ENCODE measurements around the gene ABCA1. TPM values are rescaled to one million over a fixed set of nuclear protein-coding genes. Genes with fewer than 3 reads are reported as not detected.
A peak's percentile ranks its signal among the peaks of the same experiment; 100 is the strongest.

ABCA1 gene
- total RNA-seq, 1 donor from 2014 or later: 10.8 TPM

DNA sequence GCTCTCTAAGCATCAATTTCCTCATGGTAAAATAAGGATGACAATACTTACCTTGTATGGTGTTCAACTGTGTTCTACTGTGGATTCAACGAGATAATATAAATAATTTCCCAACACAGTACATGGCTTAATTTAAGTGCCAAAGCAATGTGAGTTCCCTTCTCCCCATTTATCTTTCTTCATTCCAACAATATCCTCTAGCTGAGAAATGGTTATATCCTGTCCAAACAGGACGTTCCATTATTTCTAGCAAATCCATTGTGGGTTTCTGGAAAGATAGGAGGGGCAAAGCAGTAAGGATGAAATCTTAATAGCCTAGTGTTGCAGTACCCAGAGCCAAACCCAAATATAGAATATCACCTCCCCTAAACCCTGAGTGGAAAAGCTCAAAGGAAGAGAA lies 22.0 kb downstream of the ABCA1 start:
- Histone ChIP-seq H3K27me3 (ENCODE audit: low read depth) (no peaks in the 10 kb centered on the region), H3K27ac (replicated peaks) (peak overlapping the region; percentile 57), H3K4me3 (no peak overlapping the region), H3K4me1 (peaks cover 86% of the 10 kb centered on the region), H3K9me3 (replicated peaks) (no peaks in the 10 kb centered on the region), H3K36me3 (peaks cover 17% of the 10 kb centered on the region)
- intact Hi-C loops (cut with micrococcal nuclease): no loop called here
- no peak for DNase-seq
- TF ChIP-seq, protein P1, sequence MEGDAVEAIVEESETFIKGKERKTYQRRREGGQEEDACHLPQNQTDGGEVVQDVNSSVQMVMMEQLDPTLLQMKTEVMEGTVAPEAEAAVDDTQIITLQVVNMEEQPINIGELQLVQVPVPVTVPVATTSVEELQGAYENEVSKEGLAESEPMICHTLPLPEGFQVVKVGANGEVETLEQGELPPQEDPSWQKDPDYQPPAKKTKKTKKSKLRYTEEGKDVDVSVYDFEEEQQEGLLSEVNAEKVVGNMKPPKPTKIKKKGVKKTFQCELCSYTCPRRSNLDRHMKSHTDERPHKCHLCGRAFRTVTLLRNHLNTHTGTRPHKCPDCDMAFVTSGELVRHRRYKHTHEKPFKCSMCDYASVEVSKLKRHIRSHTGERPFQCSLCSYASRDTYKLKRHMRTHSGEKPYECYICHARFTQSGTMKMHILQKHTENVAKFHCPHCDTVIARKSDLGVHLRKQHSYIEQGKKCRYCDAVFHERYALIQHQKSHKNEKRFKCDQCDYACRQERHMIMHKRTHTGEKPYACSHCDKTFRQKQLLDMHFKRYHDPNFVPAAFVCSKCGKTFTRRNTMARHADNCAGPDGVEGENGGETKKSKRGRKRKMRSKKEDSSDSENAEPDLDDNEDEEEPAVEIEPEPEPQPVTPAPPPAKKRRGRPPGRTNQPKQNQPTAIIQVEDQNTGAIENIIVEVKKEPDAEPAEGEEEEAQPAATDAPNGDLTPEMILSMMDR (IDR thresholded peaks at IDR 0.05; ENCODE audit: borderline replicate concordance): no peak

DNA sequence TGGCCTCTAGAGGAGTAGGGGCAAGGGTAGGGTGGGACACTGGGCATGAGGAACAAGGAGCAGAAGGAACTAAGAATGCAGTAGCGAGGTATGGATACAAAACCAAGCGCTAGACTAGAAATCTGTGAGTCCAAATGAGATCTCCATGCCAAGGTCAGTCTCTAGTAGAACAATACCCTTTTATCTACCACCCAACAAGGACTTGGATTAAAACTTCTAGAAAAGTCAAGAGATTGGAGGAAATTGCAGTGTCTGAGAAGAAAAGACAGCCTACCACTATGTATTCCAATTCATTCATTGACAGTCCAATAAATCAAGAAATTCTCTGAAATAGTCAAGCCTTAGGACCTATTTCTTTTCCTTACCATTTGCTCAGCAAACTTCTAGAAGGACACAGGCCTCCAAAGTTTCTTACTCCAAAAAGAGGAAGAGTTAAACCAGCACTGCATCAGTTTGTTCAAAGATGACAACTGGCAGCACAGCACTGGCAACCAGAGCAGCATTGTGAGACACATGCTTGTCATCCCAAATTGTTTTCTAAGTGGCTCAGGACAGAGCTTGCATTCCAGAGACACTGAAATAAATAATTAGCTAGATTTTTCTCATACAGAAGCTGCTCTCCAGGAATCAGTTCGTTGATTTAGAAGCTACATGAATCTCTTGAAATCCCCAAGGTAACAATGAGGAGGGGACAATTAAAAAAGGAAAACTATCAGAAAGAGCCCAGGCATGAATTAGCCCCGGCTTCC lies 22.6 kb downstream of the ABCA1 start:
- intact Hi-C loops (cut with micrococcal nuclease): no loop called here
- DNase-seq: no peak
- peaks cover 86% of the 10 kb centered on the region for H3K4me1 ChIP-seq

DNA sequence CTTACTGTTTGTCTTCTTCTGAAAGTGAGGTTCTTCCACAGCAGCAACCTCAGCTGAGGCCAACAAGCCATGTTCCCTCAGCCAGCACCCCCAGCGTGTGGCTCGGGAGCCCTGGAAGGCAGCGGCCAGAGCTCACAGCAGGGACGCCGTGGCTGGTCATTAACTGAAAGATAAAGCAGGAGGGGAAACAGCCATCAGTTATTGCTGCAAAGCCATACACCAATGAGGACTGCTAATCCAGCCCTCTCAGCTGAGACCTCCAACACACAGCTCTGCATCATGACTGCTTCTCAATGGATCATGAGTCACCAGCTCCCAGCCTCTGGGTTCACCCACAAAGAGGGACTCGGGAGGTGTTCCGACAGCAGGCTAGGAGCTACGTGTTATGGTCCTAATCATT lies 24.3 kb downstream of the ABCA1 start:
- Histone ChIP-seq H3K36me3 (peaks cover 27% of the 10 kb centered on the region), H3K27ac (replicated peaks) (no peak overlapping the region), H3K27me3 (ENCODE audit: low read depth) (no peaks in the 10 kb centered on the region), H3K4me3 (no peak overlapping the region), H3K9me3 (replicated peaks) (no peaks in the 10 kb centered on the region), H3K4me1 (peaks cover 81% of the 10 kb centered on the region)
- intact Hi-C loops (cut with micrococcal nuclease): no loop called here
- DNase-seq: no peak
- TF ChIP-seq, protein P1 (IDR thresholded peaks at IDR 0.05; ENCODE audit: borderline replicate concordance): no peak

More for the DNA sequence above, 22.6 kb downstream of the ABCA1 start:
- peak overlapping the region; percentile 57 for H3K27ac ChIP-seq (replicated peaks)
- no peak overlapping the region for H3K4me3 ChIP-seq
- no peaks in the 10 kb centered on the region for H3K27me3 ChIP-seq (ENCODE audit: low read depth)
- H3K36me3 ChIP-seq: peaks cover 19% of the 10 kb centered on the region
- H3K9me3 ChIP-seq (replicated peaks): no peaks in the 10 kb centered on the region
- TF ChIP-seq, protein P1 (IDR thresholded peaks at IDR 0.05; ENCODE audit: borderline replicate concordance): no peak

DNA sequence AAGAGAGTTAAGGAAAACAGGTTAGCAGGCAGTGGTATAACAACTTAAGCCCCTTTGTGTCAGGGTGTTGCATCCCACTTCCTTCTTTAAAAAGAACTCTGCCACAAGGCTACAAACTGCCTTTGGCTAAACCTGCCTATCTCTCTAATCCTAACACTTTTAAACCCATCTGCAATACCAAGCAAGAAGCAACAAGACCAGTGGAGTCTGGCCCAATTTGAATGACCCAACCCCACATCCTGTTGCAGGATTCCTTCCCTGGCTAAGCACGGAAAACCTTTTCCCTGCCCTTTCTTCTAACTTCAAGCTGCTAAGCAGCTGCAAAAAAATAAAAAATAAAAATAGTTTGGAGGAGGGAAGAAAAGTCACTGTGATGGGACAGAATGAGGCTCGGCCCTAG lies 27.1 kb downstream of the ABCA1 start:
- H3K36me3 ChIP-seq: peaks cover 27% of the 10 kb centered on the region
- H3K4me3 ChIP-seq: no peak overlapping the region
- TF ChIP-seq, protein P1 (IDR thresholded peaks at IDR 0.05; ENCODE audit: borderline replicate concordance): no peak
- H3K27ac ChIP-seq (replicated peaks): no peak overlapping the region
- no peaks in the 10 kb centered on the region for H3K9me3 ChIP-seq (replicated peaks)
- no peak for DNase-seq
- no peaks in the 10 kb centered on the region for H3K27me3 ChIP-seq (ENCODE audit: low read depth)
- intact Hi-C loops (cut with micrococcal nuclease): no loop called here
- peaks cover 76% of the 10 kb centered on the region for H3K4me1 ChIP-seq

DNA sequence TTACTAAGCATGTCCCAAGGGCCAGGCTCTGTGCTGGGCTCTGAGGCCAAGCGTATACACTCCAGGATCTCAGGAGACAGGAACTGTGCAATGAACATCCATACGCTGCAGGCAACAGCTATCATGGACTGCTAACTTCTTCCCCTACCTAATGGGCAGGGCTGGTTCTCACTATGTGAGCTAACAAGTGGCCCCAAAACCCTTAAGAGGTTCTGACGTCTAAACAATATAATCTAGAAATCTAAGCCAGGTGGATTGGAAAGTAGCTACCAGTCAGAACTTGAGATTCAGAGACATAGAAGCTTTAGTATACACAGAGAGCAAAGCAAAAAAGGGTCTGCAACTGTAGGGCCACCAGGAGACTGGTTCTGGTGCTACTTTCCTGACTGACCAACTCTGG lies 27.6 kb downstream of the ABCA1 start:
- H3K27ac ChIP-seq (replicated peaks): no peak overlapping the region
- DNase-seq: no peak
- H3K4me1 ChIP-seq: peaks cover 76% of the 10 kb centered on the region
- H3K9me3 ChIP-seq (replicated peaks): no peaks in the 10 kb centered on the region
- TF ChIP-seq, protein P1 (IDR thresholded peaks at IDR 0.05; ENCODE audit: borderline replicate concordance): no peak
- H3K36me3 ChIP-seq: peaks cover 27% of the 10 kb centered on the region
- intact Hi-C loops (cut with micrococcal nuclease): no loop called here
- H3K4me3 ChIP-seq: no peak overlapping the region
- no peaks in the 10 kb centered on the region for H3K27me3 ChIP-seq (ENCODE audit: low read depth)
